Activated naive CD4-positive, alpha-beta T cell treated with anti-CD3 and anti-CD28 coated beads for 36 hours (primary cell): ENCODE data around the gene NIM1K. TPM values are rescaled to one million over a fixed set of nuclear protein-coding genes. Genes with fewer than 3 reads are reported as not detected.
A peak's percentile ranks its signal among the peaks of the same experiment; 100 is the strongest.
"Not testable (repeated sequence)": the region's sequence is repeated elsewhere in the genome, so short reads cannot be mapped to it uniquely, and the experiment has no call there.

Source experiments
- CTCF ChIA-PET: fragments of 350-600 bp; sonication (Branson Sonifier 250); formaldehyde crosslinking; loops from one replicate; lab custom pipeline; 2021; ENCODE audit warnings: antibody characterized with exemption; lab: Charles Lee
- DNase-seq: peaks from one replicate; pipeline ENCODE4 v3.0.0-alpha.2; 2020
- H3K27ac Mint-ChIP-seq: one replicate; pipeline ENCODE4 v1.8.0; 2021; ENCODE audit warnings: mild to moderate bottlenecking, mixed read lengths
- H3K27me3 Mint-ChIP-seq: one replicate; pipeline ENCODE4 v1.8.0; 2021; ENCODE audit warnings: low read depth, mixed read lengths
- H3K36me3 Mint-ChIP-seq: one replicate; pipeline ENCODE4 v1.8.0; 2021; ENCODE audit warnings: low read depth, mixed read lengths
- H3K4me1 Mint-ChIP-seq: one replicate; pipeline ENCODE4 v1.8.0; 2021; ENCODE audit warnings: low read depth, mixed read lengths
- H3K4me3 Mint-ChIP-seq: one replicate; pipeline ENCODE4 v1.8.0; 2021; ENCODE audit warnings: mild to moderate bottlenecking, moderate library complexity, mixed read lengths
- H3K9me3 Mint-ChIP-seq: one replicate; pipeline ENCODE4 v1.8.0; 2021; ENCODE audit warnings: mixed read lengths
- intact Hi-C: fragments of 100-400 bp; cut with micrococcal nuclease; formaldehyde crosslinking; loops from one replicate; pipeline ENCODE4 v1.15.1; 2023
- total RNA-seq, 2 experiments: library from RNA; stranded (reverse); gene quantifications; one replicate each; pipeline ENCODE4 v1.2.3, GENCODE V29; 2021

NIM1K gene
- total RNA-seq, 2 experiments from 2014 or later = 0.54 to 0.57 TPM

- CTCF ChIA-PET = interaction anchor here (0.9 to 3.8 kb wide), 6 partner anchors 80 to 291 kb away, joined by 3 to 20 read pairs (median 4); partner anchors contain the start of gene TMEM267
These were observed 644 bp downstream of the NIM1K start for GRCh38 chr5:43192558-43193180.

DNA sequence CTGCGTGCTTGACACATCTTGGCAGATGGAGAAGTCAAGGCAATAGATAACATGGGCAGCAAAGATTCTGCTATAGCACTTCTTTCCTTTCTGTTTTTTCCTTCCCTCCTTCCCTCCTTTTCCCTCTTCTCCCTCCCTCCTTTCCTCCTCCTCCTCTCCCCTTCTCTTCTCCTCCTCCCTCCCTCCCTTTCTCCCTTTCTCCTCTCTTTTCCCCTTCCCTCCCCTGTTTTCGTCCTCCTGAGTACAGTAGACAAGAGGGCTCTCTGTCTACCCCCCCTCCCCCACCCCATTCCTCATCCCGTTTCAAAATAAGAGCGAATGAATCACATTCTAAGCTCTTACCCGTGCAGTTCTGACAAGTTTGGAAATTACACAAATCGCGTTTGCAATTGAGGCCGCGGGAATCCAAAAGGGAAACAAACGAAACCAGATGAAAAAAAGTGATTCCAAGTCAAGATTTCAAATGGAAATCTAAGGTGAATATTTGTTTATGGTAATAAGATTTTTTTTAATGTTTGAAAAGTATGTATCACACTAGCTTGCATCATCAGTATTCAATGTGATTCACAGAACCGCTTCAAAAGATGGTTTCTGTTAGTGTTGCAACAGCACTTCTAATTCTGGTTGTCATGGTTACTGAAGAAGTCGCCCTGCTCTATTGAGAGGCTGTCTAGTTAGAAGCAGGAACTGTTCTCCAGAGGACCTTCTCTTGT, 1.3 kb downstream of the NIM1K start:
- Mint-ChIP-seq H3K4me1 (peaks cover 31% of the 10 kb centered on the region), H3K27me3 (peaks cover 21% of the 10 kb centered on the region), H3K27ac (peak overlapping the region; percentile 38), H3K4me3 (peak overlapping the region; percentile 72), H3K36me3 (peaks cover 2% of the 10 kb centered on the region), H3K9me3 (peaks cover under 1% of the 10 kb centered on the region)
- intact Hi-C loops = loop anchor here (1.0 to 5.0 kb wide), 19 partner anchors 32 to 579 kb away; partner anchors contain the start of genes ANXA2R, C5orf34, HMGCS1 and NNT
- CTCF ChIA-PET = interaction anchor here (0.9 to 3.8 kb wide), 5 partner anchors 81 to 291 kb away, joined by 4 to 20 read pairs (median 4); partner anchors contain the start of gene TMEM267
- peak; percentile 76 for DNase-seq

More at GRCh38 chr5:43192558-43193180, 644 bp downstream of the NIM1K start:
- Mint-ChIP-seq H3K36me3 (peaks cover 7% of the 10 kb centered on the region), H3K27ac (no peak overlapping the region), H3K9me3 (peaks cover 4% of the 10 kb centered on the region), H3K4me3 (peak overlapping the region; percentile 72), H3K27me3 (peaks cover 20% of the 10 kb centered on the region), H3K4me1 (peaks cover 31% of the 10 kb centered on the region)
- intact Hi-C loops = loop anchor here (1.0 to 5.0 kb wide), 19 partner anchors 31 to 580 kb away; partner anchors contain the start of genes ANXA2R, C5orf34, HMGCS1 and NNT
- DNase-seq = peak; percentile 34

DNA sequence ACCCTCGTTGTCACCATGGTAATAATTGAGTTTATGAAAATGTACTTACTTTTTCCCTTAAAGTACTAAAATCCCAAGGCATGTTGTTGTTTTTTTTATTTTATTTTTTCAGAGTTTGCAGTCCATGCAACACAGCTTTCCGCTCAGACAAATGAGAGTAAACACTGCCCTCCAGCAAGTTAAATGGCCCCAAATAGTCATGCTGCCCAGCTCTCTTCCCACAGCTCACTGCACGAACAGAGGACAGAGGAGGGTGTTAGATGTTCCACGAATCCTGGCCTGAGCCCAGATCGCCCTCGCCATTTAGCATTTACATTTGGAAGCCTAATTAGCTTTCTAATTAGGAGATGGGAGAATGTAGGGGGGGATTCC, 1.9 kb downstream of the NIM1K start:
- DNase-seq = no peak
- Mint-ChIP-seq H3K9me3 (no peaks in the 10 kb centered on the region), H3K4me3 (peak overlapping the region; percentile 72), H3K27me3 (peaks cover 21% of the 10 kb centered on the region), H3K36me3 (no peaks in the 10 kb centered on the region), H3K4me1 (peaks cover 31% of the 10 kb centered on the region), H3K27ac (no peak overlapping the region)
- CTCF ChIA-PET = interaction anchor here (0.9 to 3.8 kb wide), 4 partner anchors 83 to 290 kb away, joined by 4 to 20 read pairs (median 6); partner anchors contain the start of gene TMEM267
- intact Hi-C loops = loop anchor here (1.0 to 5.0 kb wide), 19 partner anchors 33 to 578 kb away; partner anchors contain the start of genes ANXA2R, C5orf34, HMGCS1 and NNT

DNA sequence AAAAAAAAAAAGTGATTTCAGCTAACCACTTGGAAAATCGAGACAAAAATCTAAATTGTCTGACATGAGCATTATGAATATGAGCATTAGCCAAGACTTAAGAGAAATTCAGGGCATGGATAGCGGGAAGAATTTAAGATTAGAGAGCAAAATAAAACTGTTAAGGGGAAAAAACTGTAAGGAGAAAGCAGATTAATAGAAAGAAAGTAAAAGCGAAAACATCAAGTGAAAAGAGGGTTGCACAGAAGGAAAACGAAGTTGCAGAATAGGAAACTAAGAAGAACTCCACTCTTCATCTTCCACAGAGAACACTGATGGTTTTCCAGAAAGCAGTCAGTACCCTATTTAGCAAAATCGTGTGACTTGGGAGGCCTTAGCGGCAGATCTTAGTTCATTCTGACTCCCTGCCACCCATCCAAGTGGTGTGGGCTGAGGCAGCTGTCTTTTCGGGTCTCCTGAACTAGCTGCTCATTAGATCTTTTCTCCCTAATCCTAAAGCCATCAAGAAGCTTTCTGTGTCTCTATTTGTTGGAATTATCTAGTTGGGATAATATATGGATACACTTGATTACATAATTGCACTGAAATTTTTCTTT, 3.7 kb downstream of the NIM1K start:
- CTCF ChIA-PET = interaction anchor here (0.7 to 3.8 kb wide), 2 partner anchors 85 to 90 kb away, joined by 3 to 20 read pairs; no protein-coding TSS in a partner anchor
- intact Hi-C loops = no loop called here
- H3K4me3 Mint-ChIP-seq = no peak overlapping the region

GRCh38 chr5:43197535-43197934, 5.5 kb downstream of the NIM1K start:
- Mint-ChIP-seq H3K36me3 (no peaks in the 10 kb centered on the region), H3K4me1 (peaks cover 19% of the 10 kb centered on the region), H3K27me3 (peaks cover 5% of the 10 kb centered on the region), H3K4me3 (no peak overlapping the region), H3K27ac (no peak overlapping the region), H3K9me3 (no peaks in the 10 kb centered on the region)
- intact Hi-C loops = no loop called here
- no peak for DNase-seq
- CTCF ChIA-PET = no interaction called here

More for the DNA sequence above, 3.7 kb downstream of the NIM1K start:
- H3K36me3 Mint-ChIP-seq = no peaks in the 10 kb centered on the region
- peaks cover 18% of the 10 kb centered on the region for H3K27me3 Mint-ChIP-seq
- DNase-seq = no peak
- H3K27ac Mint-ChIP-seq = no peak overlapping the region
- peaks cover 30% of the 10 kb centered on the region for H3K4me1 Mint-ChIP-seq
- H3K9me3 Mint-ChIP-seq = no peaks in the 10 kb centered on the region

GRCh38 chr5:43201442-43201841, 9.4 kb downstream of the NIM1K start:
- H3K27me3 Mint-ChIP-seq, DNase-seq, H3K36me3 Mint-ChIP-seq, H3K9me3 Mint-ChIP-seq, H3K27ac Mint-ChIP-seq, H3K4me1 Mint-ChIP-seq, H3K4me3 Mint-ChIP-seq, intact Hi-C loops: not testable (repeated sequence)
- CTCF ChIA-PET = interaction anchor here (0.6 kb wide), 2 partner anchors 125 to 425 kb away, joined by 4 read pairs; no protein-coding TSS in a partner anchor

GRCh38 chr5:43202380-43202779, 10.4 kb downstream of the NIM1K start:
- no peaks in the 10 kb centered on the region for H3K9me3 Mint-ChIP-seq
- DNase-seq = no peak
- CTCF ChIA-PET = interaction anchor here (0.9 kb wide), 1 partner anchor 96 kb away, joined by 3 read pairs; no protein-coding TSS in a partner anchor
- H3K4me3 Mint-ChIP-seq = no peak overlapping the region
- H3K27me3 Mint-ChIP-seq = peaks cover 4% of the 10 kb centered on the region
- H3K36me3 Mint-ChIP-seq = no peaks in the 10 kb centered on the region
- intact Hi-C loops = no loop called here
- no peaks in the 10 kb centered on the region for H3K4me1 Mint-ChIP-seq
- no peak overlapping the region for H3K27ac Mint-ChIP-seq

GRCh38 chr5:43203373-43203772, 11.3 kb downstream of the NIM1K start:
- intact Hi-C loops = no loop called here
- no peak overlapping the region for H3K4me3 Mint-ChIP-seq
- CTCF ChIA-PET = interaction anchor here (0.9 kb wide), 1 partner anchor 97 kb away, joined by 3 read pairs; no protein-coding TSS in a partner anchor
- H3K4me1 Mint-ChIP-seq = no peaks in the 10 kb centered on the region
- DNase-seq = no peak
- H3K27me3 Mint-ChIP-seq = peaks cover 4% of the 10 kb centered on the region
- no peaks in the 10 kb centered on the region for H3K9me3 Mint-ChIP-seq
- H3K27ac Mint-ChIP-seq = no peak overlapping the region
- no peaks in the 10 kb centered on the region for H3K36me3 Mint-ChIP-seq

GRCh38 chr5:43204958-43205357, 12.9 kb downstream of the NIM1K start:
- DNase-seq = no peak
- H3K4me1 Mint-ChIP-seq = no peaks in the 10 kb centered on the region
- H3K9me3 Mint-ChIP-seq = no peaks in the 10 kb centered on the region
- no peak overlapping the region for H3K27ac Mint-ChIP-seq
- CTCF ChIA-PET = interaction anchor here (0.6 kb wide), 1 partner anchor 20 kb away, joined by 4 read pairs; no protein-coding TSS in a partner anchor
- H3K4me3 Mint-ChIP-seq = no peak overlapping the region
- intact Hi-C loops = no loop called here
- H3K36me3 Mint-ChIP-seq = no peaks in the 10 kb centered on the region
- peaks cover 8% of the 10 kb centered on the region for H3K27me3 Mint-ChIP-seq

DNA sequence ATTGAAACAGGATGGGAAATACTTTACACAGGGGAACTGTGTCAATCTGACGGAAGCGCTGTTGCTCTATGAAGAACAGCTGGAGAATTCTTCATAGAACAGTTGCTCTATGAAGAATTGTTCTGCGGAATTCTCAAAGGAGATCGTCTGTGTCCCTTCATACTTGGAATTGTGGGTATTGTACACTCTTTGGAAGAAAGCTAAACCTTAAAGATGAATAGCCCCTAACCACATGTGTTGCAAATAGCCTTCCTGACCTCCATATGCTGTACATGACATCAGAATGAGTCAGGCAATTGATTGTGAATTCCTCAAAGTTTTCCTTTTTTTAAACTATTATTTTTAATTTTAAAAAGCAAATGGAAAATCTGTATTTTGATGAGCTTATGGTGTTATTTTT, 15.6 kb downstream of the NIM1K start:
- no peak overlapping the region for H3K27ac Mint-ChIP-seq
- H3K4me3 Mint-ChIP-seq = no peak overlapping the region
- no peaks in the 10 kb centered on the region for H3K9me3 Mint-ChIP-seq
- H3K36me3 Mint-ChIP-seq = no peaks in the 10 kb centered on the region
- CTCF ChIA-PET = interaction anchor here (1.0 kb wide), 1 partner anchor 182 kb away, joined by 3 read pairs; no protein-coding TSS in a partner anchor
- no peak for DNase-seq
- intact Hi-C loops = no loop called here
- no peaks in the 10 kb centered on the region for H3K4me1 Mint-ChIP-seq
- peaks cover 18% of the 10 kb centered on the region for H3K27me3 Mint-ChIP-seq

GRCh38 chr5:43208658-43209057, 16.6 kb downstream of the NIM1K start:
- H3K4me3 Mint-ChIP-seq = no peak overlapping the region
- CTCF ChIA-PET = no interaction called here

GRCh38 chr5:43209060-43209459, 17.0 kb downstream of the NIM1K start:
- intact Hi-C loops = no loop called here
- CTCF ChIA-PET = no interaction called here
- no peak overlapping the region for H3K4me3 Mint-ChIP-seq
- no peak for DNase-seq
- H3K27me3 Mint-ChIP-seq = peaks cover 18% of the 10 kb centered on the region
- no peaks in the 10 kb centered on the region for H3K36me3 Mint-ChIP-seq
- H3K4me1 Mint-ChIP-seq = no peaks in the 10 kb centered on the region
- no peaks in the 10 kb centered on the region for H3K9me3 Mint-ChIP-seq
- no peak overlapping the region for H3K27ac Mint-ChIP-seq

More at GRCh38 chr5:43208658-43209057, 16.6 kb downstream of the NIM1K start:
- Mint-ChIP-seq H3K36me3 (no peaks in the 10 kb centered on the region), H3K9me3 (no peaks in the 10 kb centered on the region), H3K27me3 (peaks cover 18% of the 10 kb centered on the region), H3K4me1 (no peaks in the 10 kb centered on the region), H3K27ac (no peak overlapping the region)
- intact Hi-C loops = no loop called here
- no peak for DNase-seq
